Measurements from ENCODE around the gene SMYD2.

Gene SMYD2

DNA sequence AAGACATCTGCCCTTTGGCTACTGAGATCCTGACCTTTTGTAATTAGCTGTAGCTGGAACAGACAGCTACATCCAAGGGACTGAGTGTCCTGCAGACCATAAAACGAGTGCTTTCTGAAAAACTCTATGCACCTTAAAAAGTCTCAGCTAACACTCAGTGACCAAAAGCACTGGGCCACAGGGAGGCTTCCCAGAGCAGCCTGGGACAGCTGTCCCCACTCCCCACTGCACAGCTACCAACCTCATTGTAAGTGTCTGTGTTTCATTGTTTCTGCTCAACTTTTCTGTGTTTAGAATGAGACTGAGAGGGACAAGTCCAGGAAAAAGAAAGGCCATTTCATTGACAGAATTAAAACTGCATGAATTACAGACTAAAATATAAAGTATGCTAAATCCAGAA is 80.7 kb downstream of the SMYD2 start:
- DNase-seq (ENCODE audit: low read depth in 2 of 2): no peak

DNA sequence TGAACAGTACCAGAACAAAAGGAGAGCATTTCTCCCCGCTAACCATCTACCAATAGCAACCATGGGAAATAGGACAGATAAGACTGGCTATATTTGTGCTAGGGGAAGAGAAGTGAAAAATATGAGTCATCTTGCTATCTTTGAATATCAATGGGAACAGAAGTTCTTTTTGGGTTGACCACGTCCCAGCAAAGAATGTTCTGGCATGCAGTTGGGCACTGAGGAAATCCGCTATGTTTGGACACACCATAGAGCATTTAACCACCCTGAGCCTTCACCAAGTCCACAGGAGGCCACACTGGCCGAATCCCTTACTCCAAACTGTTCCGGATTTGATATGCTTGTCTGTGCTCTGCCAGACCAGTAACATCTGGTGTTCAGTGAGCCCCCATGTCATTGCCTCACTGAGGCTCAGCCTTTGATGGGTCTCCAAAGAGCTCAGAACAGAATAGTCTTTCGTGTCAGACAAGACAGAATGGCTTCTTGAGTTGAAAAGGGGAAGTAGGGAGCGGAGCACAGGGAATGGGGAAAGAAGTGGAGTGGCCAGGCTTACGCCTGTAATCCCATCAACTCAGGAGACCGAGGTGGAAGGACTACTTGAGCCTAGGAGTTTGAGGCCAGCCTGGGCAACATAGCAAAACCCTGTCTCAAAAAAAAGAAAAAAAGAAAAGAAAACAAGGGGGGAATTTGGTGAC is 81.4 kb downstream of the SMYD2 start:
- DNase-seq (ENCODE audit: low read depth in 2 of 2): no peak

DNA sequence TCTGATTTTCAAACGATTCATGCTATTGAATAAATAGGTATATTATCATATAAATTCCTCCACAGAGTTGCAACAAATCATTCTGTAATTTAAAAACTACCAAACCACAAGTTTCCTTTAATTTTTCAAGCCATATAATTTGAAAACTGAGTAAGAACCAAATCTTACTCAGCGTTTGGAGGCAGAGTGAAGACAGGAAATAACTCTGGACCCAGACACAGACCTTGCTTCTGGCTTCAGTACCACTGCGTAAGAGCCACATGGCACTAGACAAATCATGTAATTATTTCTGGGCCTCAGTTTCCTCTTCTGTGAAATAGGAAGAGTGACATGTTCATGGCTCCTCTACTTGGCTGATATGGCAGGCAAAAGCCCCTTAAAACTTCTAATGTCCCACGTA is 82.4 kb downstream of the SMYD2 start:
- DNase-seq (ENCODE audit: low read depth in 2 of 2): no peak

DNA sequence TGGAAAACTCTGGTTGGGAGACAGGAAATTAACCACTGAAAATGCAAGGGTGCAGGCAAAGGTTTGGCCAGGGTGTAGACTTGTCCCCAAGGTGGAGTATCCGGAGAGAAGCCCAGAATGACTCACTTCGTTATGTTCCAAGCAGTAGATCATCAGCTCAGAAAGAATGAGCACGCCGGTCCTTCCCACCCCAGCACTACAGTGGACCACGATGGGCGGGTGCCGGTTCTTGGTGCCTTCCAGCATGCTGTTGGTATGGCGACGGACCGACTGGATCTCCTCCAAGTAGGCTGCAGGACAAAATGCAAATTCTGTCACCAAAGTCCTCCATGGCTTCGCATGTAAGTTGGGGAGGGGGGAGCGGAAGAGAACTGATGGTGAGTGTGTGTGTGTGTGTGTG is 83.4 kb downstream of the SMYD2 start:
- no peak for DNase-seq (ENCODE audit: low read depth in 2 of 2)

DNA sequence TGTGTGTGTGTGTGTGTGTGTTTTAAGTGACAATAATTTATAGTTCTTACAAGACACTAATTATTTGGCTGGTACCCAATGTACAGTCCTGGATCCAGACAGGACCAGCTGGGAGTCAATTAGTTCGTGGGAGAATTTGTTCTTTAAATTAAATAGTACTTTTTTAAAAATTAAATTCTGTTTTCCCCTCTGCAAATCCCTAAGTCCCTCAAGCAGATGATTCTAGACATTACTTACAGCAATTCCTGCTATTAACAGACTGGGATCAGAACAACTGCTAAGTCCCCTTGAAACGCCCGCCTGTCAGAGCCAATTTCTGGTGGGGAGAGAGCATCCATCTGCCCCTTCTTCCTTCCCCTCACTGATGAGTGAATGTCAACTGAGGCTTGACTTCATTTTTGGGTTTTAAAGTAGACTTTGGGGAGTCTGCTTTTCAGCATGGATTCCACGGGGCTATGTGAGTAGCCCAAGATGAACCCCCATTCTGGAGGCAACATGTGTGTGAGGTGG is 83.9 kb downstream of the SMYD2 start:
- DNase-seq (ENCODE audit: low read depth in 2 of 2): no peak

DNA sequence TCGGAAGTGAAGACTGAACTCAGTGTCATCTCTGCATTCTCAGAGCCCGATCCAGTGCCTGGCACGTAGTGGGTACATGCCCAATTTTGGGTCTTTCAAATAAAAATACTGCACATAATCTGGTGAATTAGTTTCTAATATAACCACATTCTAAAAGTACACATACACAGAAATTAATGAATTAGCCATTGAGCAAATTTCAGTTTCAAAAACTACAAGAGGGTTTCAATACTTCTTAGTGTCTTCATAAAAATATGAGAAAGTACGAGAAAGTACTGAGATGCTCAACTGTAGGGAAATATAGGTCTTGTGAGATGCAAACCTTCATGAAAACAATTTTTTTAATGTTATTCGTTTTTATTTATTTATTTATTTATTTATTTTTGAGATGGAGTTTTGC is 86.9 kb downstream of the SMYD2 start:
- no peak for DNase-seq (ENCODE audit: low read depth in 2 of 2)

DNA sequence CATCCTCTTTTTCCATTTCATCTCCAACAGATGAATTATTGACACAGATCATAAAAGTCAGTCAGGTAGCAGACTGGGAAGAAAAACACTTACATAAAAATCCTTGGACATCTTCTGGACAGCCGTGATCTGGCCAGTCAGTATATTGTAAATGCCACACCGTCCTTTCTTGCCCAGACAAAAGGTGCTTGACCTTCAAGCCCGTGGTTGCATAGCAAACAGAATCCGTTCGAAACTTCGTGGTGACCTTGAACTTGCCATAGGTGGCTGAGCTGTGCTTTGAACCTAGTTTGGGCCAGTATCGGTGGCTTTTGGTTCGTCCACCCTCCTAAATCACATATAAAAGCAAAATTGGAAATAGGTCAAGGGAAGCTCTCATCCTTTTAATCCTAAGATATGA is 88.4 kb downstream of the SMYD2 start:
- no peak for DNase-seq (ENCODE audit: low read depth in 2 of 2)

DNA sequence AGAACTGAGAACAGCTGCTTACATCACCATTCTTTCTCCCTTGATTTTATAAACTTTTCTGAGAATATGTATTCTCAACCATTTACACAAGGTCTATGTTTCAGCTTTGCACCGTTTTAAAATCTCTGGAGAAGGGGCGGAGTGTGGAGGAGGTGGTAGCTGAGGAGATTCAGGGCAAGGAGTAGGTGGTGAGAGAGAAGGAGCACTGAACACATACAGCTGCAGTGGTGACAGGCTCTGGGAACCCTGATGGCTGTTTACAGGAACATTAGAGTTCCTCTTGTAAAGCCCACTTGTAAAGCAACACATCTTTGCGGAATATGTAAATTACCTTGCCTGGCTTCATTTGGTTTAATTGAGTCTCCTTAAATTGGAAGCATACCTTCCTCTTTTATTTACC is 89.7 kb downstream of the SMYD2 start:
- no peak for DNase-seq (ENCODE audit: low read depth in 2 of 2)

DNA sequence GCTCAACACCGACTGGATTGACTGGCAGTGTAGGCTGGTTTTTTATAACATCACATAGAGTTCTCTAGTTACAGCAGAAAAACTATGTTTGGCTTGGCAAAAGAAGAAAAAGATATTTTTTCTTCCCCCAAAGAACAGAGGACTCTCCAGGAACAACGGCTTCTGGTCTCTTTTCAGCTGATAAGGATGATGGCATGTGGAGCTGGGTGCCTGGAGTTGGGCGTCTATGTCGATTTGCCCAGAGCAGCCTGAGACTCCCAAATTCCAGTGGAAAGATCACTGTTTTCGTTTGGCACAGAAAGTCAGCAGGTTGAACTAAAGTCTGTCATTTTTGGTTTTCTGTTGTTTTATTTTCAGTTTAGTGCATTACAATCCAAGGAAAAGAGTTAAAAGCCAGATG is 91.1 kb downstream of the SMYD2 start:
- DNase-seq (ENCODE audit: low read depth in 2 of 2): no peak

DNA sequence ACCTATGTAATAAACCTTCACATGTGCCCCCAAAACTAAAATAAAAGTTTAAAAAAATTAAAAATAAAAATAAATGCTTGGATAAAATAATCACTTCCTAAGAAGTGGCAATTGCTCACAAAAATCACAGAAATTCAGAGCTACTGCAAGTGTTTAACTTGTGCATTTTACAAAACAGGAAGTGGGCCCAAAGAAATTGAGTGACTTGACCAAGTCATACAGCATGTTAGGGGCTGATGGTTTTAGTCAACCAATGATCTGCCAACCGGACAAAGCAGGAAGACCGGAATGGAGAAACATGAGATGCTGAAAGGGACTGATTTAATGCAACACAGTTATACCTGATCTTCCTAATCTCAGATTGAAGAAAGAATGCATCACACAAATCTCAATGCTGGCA is 96.5 kb downstream of the SMYD2 start:
- DNase-seq (ENCODE audit: low read depth in 2 of 2): no peak

DNA sequence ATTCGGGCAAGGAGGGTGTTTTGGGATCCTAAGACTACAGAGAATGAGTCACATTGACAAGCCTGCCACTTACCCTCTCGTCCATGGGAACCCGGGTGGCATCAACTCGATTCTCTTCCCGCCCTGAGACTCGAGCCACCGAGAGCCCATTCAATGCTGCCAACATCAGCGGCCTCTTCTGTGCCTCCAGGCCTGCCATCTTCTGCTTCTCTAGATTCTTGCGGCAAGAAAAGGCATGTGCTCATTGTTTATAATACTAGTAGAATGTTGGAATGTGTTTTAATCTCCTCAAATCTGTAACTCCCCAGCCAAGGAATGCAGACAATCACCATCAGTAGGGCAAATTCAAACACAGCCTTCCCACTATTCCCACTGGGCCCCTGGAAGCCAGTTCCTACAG is 96.9 kb downstream of the SMYD2 start:
- no peak for DNase-seq (ENCODE audit: low read depth in 2 of 2)

DNA sequence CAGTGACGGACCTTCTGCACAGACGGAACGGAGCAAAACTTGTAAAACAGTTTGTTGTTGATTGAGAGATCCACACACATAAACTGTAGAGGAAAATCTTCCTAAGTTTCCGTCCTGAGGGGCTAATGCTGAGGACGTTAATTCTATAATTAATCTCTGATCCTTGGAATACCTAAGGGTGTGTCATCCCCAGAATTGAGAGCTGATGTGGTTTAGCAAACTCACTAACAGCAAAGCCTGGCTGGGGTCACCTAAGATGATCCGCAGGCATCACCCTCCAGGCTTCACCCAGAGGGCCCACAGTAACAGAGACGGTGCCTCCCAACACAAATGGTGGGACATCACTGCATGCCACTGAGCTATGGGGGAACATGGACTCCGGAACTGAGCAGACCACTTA is 97.5 kb downstream of the SMYD2 start:
- DNase-seq (ENCODE audit: low read depth in 2 of 2): no peak

DNA sequence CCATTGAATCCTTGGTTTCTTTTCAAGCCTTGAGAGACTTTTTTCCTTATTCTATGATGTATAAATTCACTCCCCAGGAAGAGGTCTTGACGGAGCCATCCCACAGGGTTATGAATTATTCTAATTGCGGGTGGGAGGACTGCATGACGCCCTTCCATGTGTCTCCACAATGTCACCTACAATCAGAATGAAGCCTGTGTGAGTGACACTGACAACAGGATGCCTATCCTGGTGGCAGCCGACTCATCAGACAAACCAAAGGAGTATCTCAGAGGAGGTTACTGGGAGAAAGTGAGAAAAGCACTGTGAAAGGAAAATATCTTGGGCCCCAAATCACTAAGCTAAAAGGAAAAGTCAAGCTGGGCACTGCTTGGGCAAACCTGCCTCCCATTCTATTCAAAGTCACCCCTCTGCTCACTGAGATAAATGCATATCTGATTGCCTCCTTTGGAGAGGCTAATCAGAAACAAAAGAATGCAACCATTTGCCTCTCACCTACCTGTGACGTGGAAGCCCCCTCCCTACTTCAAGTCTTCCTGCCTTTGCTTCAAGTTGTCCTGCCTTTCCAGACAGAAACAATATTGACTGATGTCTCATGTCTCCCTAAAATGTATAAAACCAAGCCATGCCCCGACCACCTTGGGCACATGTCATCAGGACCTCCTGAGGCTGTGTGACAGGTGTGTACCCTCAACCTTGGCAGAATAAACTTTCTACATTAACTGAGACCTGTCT is 98.4 kb downstream of the SMYD2 start:
- DNase-seq (ENCODE audit: low read depth in 2 of 2): no peak

DNA sequence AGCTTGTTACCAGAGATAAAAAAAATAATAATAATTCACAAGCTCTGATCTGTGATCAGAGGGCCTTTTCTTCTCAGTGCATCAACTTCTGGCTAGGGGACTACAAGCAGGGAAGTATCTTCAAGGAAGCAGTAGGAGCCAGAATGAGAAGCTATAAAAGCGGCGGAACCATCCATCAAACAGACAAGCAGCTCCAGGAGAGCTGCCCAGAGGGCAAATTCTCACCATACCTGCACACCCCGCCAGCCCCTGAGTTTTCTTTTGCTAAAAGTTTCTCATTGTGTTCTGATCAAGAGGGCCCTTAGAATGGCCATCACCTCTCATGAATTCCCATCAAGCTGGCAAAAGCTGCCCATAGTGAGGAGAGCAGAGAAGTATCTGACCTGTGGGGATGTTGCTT is 99.4 kb downstream of the SMYD2 start:
- no peak for DNase-seq (ENCODE audit: low read depth in 2 of 2)

DNA sequence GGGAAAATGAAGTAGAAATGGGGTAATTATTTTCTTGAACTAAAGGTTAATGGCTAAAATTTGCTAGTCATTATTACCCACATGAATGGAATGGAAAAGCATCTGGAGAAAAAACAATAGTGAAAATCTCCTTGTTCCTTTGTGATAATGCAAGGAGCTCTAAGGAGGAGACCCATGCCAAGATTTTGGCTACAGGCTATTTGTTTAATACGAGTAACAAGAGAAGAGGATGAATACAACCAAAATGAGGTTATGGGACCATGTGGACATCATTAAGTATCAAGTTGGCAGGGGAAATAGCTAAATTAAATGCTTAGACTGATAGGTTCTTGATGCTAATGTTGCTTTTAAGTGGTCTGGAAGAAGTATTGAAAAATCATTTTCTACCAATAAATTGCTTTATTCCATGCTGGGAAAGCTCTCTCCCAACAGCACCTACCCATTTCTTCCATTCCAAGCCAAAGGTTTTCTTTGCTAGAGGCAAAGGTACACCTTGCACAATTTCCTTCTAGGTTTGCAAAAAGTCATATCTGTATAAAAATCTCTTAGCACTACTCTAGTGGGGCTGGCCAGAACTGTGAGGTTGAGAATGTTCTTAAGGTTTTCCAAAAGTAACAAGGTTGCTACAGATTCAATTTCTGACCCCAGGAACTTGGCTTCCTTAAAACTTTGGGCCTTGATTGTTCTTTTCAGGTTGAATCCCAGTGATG is 100.2 kb downstream of the SMYD2 start:
- DNase-seq (ENCODE audit: low read depth in 2 of 2): no peak

DNA sequence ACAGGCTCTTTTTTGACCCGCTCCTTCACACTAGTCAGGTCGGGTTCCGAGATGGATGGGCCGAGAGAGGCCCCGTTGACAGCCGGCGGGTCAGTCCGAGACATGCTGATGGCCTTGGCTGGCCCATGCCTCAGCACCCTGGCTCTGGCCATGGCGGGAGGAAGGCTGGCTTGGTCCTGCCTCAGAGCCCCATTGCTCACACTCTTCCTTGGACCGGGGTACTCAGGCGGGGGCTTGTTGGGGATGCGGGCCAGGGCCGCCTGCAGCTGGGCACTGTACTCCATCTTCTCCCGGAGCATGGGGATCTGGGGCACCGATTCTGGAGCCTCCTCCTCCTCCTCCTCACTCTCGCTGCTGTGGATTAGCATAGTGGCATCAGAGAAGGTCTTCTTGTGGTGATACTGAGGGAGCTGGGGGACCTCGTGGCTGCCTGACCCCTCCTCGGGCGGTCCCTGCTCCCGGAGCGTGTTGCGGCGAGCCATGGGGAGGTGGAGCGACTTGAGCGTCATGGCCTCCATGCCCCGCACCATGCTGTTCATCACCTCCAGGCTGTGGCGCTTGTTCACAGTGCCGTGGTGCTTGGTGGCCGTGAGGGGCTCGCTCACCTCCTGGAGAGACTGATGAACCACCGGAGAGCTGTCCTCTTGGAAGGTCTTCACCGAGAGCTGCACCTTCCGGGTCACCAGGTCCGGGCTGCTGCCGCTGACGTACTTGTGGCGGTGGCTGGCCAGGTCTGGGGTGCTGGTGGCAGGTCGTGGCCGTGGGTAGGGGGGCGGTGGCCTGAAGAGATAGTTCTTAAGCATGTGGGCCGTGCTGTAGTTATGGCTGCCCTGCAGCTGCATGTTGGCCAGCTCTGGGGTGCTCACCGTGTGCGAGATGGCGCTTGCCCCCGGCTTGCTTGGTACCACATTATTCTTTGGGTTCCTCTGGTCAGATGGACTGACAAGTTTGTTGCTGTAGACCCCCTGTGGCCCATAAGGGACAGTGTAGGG is 102.7 kb downstream of the SMYD2 start:
- DNase-seq (ENCODE audit: low read depth in 2 of 2): no peak

DNA sequence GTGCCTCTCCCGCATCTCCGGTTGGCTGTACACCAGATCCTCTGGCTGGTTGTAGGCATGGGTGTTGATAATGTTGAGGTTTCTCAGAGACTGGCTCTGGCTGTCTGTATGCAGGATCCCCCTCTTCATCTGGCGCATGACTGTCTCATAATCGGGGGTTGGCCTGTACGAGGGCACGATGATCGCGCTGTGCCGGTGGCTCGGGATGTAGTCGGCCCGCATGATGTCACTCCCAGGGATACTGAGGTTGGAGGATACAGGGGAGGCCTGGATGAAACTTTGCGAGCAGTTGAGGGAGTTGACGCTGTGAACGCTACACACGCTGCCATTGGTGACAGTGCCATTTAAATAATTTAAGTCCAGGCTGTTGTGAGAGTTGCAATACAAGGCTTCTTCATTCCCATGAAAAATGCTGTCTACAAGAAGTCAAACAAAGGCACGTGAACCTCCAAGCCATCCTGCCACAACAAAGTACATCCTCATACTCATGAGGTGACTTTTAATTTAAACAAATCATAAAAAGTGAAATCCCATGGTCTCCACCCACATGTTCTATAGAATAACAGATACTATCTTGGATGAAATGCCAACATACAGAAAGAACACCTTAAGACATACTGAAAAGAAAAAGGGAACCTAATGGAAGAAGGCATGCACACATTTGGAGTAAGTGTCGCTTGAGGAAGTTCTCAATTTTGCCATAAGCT is 103.6 kb downstream of the SMYD2 start:
- DNase-seq (ENCODE audit: low read depth in 2 of 2): no peak

DNA sequence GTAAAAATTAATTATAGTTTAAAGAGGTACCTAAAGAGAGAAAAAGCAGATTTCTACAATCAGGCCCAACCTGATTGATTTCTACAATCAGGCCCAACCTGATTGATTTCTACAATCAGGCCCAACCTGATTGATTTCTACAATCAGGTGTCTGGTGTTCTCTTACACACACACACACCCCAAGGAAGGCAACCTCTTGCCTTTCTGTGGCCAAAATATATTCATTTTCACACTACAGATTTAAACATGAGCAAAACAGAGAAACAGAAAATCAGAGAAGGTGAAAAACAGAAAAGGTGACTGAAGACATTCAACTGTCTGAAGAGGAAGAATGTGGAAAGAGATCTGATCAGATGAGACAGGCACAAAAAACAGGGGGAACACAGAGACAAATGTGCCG is 104.5 kb downstream of the SMYD2 start:
- DNase-seq (ENCODE audit: low read depth in 2 of 2): no peak

DNA sequence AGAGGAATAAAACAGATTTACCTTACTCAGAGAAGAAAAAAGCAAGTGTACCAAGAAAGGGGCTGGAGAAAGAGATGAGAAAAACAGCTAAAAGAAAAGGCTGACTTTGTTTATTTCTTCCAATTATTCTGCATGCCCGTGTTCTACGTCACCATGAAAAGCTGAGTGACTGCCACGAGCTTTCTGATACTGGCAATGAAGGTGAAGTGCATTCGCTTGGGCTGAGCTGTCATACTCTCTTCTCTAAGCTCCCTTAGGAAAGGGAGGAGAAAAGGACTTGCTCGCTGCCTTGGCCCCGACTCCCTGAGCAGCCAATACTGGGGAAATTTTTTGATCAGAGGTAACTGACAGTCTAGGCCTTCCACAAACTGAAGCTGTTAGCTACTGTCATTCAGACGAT is 105.4 kb downstream of the SMYD2 start:
- no peak for DNase-seq (ENCODE audit: low read depth in 2 of 2)

Measured in stimulated activated CD8-positive, alpha-beta memory T cell treated with anti-CD3 and anti-CD28 coated beads, Interleukin-2, amount 100 ng/mL, for 1 hour (primary cell).